SK-N-SH treated with all-trans-retinoic acid at 6 μM for 48 hours (cell line): ENCODE measurements around the gene TMEM270.

Experiments used
- ATAC-seq: fragments of 200-7000 bp; cut with Tn5 transposase; 3 replicates; pipeline ENCODE4 v1.9.1; 2020; ENCODE audit warnings: mild to moderate bottlenecking, moderate library complexity
- BACH2 ChIP-seq: fragments of 250-450 bp; sonication (Bioruptor Pico); IDR thresholded peaks from 2 replicates; pipeline ENCODE4 v1.9.0; 2021; ENCODE audit warnings: mild to moderate bottlenecking, borderline replicate concordance
- CSDC2 ChIP-seq: fragments of 250-450 bp; sonication (Bioruptor Pico); IDR thresholded peaks from 2 replicates; pipeline ENCODE4 v1.5.0; 2020; ENCODE audit warnings: mild to moderate bottlenecking, moderate library complexity
- ISL1 ChIP-seq: fragments of 250-450 bp; sonication (Bioruptor Pico); IDR thresholded peaks from 2 replicates; pipeline ENCODE4 v2.1.2; 2022; ENCODE audit warnings: mild to moderate bottlenecking, moderate library complexity
- OSR1 ChIP-seq: fragments of 250-450 bp; sonication (Bioruptor Pico); IDR thresholded peaks from 2 replicates; pipeline ENCODE4 v1.8.0; 2022; ENCODE audit warnings: moderate library complexity, mild to moderate bottlenecking, inconsistent platforms
- PPARA ChIP-seq: fragments of 250-450 bp; sonication (Bioruptor Pico); IDR thresholded peaks from 2 replicates; pipeline ENCODE4 v1.5.0; 2020; ENCODE audit warnings: mild to moderate bottlenecking, borderline replicate concordance
- RARB ChIP-seq: fragments of 250-450 bp; sonication (Bioruptor Pico); IDR thresholded peaks from 2 replicates; pipeline ENCODE4 v1.8.0; 2021; ENCODE audit warnings: mild to moderate bottlenecking, moderate library complexity
- SNAI2 ChIP-seq: fragments of 250-450 bp; sonication (Bioruptor Pico); IDR thresholded peaks from 2 replicates; pipeline ENCODE4 v1.5.0; 2020; ENCODE audit warnings: mild to moderate bottlenecking, moderate library complexity
- TOX ChIP-seq: fragments of 250-450 bp; sonication (Bioruptor Pico); IDR thresholded peaks from 2 replicates; pipeline ENCODE4 v1.8.0; 2021; ENCODE audit warnings: mild to moderate bottlenecking, moderate library complexity, borderline replicate concordance
- ZC3H10 ChIP-seq: fragments of 250-450 bp; sonication (Bioruptor Pico); IDR thresholded peaks from 2 replicates; pipeline ENCODE4 v1.5.1; 2021; ENCODE audit warnings: mild to moderate bottlenecking, moderate library complexity
- ZFP3 ChIP-seq: fragments of 250-450 bp; sonication (Bioruptor Pico); IDR thresholded peaks from 2 replicates; pipeline ENCODE4 v1.5.0; 2020; ENCODE audit warnings: mild to moderate bottlenecking, moderate library complexity
- ZNF70 ChIP-seq: fragments of 450-650 bp; formaldehyde crosslinking; IDR thresholded peaks from 2 replicates; pipeline ENCODE4 v1.5.0; 2020; ENCODE audit warnings: mild to moderate bottlenecking, moderate library complexity
- ZNF8 ChIP-seq: fragments of 450-650 bp; formaldehyde crosslinking; IDR thresholded peaks from 2 replicates; pipeline ENCODE4 v1.5.0; 2020; ENCODE audit warnings: mild to moderate bottlenecking, moderate library complexity
- TF ChIP-seq, protein P1 (sequence below): fragments of 250-450 bp; sonication (Bioruptor Pico); IDR thresholded peaks from 2 replicates; pipeline ENCODE4 v1.5.1; 2020; ENCODE audit warnings: low read depth, mild to moderate bottlenecking, moderate library complexity
- TF ChIP-seq, protein P2 (sequence below): fragments of 250-450 bp; sonication (Bioruptor Pico); IDR thresholded peaks from 2 replicates; pipeline ENCODE4 v1.8.0; 2020; ENCODE audit warnings: mild to moderate bottlenecking, moderate library complexity, borderline replicate concordance
- TF ChIP-seq, protein P3 (sequence below): fragments of 250-450 bp; sonication (Bioruptor Pico); IDR thresholded peaks from 2 replicates; pipeline ENCODE4 v1.8.0; 2021; ENCODE audit warnings: low read depth, mild to moderate bottlenecking, moderate library complexity, borderline replicate concordance
- TF ChIP-seq, protein P4 (sequence below): fragments of 250-450 bp; sonication (Bioruptor Pico); IDR thresholded peaks from 2 replicates; pipeline ENCODE4 v1.5.0; 2020; ENCODE audit warnings: mild to moderate bottlenecking, moderate library complexity
- TF ChIP-seq, protein P5 (sequence below): fragments of 250-450 bp; sonication (Bioruptor Pico); IDR thresholded peaks from 2 replicates; pipeline ENCODE4 v1.5.1; 2021; ENCODE audit warnings: mild to moderate bottlenecking, moderate library complexity

TMEM270 gene

DNA sequence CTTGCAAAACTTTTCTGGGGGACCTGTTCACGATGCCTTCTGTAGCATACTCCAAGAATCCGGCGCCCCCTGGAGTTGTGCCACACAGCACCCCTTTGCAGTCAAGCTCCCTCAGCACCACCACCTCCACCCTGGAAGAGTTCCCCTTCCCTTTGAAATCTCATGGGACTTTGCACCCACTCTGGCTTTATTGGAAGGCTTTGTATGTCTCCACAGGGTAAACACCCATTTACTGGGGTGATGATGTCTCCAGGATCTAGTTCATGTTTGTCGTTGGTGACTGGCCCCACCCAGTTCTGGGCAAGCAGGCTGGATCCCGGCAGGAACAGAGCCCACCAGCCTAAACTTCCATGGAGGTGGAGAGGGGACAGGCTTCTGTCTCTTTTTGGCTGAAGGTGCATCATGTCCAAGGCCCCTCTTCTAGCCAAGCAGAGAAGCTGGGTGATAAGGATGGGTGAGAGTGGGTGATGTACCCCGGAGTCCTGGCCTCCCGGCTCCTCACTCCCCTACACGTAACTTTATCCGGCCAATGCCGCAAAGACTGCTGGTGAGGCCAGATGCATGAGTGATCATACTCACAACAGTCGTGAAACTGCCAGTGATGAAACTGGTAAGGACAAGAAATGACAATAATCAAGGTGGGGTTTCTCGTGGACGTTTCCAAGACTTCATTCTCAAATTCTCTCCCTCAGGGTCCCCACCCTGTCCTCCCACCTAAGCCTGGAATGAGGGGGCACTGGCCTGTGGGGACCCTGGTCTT lies 30.9 kb upstream of the TMEM270 start:
- no peak for TF ChIP-seq PPARA (CRISPR knock-in tag)
- TF ChIP-seq, protein P1, sequence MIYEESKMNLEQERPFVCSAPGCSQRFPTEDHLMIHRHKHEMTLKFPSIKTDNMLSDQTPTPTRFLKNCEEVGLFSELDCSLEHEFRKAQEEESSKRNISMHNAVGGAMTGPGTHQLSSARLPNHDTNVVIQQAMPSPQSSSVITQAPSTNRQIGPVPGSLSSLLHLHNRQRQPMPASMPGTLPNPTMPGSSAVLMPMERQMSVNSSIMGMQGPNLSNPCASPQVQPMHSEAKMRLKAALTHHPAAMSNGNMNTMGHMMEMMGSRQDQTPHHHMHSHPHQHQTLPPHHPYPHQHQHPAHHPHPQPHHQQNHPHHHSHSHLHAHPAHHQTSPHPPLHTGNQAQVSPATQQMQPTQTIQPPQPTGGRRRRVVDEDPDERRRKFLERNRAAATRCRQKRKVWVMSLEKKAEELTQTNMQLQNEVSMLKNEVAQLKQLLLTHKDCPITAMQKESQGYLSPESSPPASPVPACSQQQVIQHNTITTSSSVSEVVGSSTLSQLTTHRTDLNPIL (CRISPR knock-in tag): no peak
- TF ChIP-seq, protein P2, sequence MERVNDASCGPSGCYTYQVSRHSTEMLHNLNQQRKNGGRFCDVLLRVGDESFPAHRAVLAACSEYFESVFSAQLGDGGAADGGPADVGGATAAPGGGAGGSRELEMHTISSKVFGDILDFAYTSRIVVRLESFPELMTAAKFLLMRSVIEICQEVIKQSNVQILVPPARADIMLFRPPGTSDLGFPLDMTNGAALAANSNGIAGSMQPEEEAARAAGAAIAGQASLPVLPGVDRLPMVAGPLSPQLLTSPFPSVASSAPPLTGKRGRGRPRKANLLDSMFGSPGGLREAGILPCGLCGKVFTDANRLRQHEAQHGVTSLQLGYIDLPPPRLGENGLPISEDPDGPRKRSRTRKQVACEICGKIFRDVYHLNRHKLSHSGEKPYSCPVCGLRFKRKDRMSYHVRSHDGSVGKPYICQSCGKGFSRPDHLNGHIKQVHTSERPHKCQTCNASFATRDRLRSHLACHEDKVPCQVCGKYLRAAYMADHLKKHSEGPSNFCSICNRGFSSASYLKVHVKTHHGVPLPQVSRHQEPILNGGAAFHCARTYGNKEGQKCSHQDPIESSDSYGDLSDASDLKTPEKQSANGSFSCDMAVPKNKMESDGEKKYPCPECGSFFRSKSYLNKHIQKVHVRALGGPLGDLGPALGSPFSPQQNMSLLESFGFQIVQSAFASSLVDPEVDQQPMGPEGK (CRISPR knock-in tag): no peak
- TF ChIP-seq, protein P3, sequence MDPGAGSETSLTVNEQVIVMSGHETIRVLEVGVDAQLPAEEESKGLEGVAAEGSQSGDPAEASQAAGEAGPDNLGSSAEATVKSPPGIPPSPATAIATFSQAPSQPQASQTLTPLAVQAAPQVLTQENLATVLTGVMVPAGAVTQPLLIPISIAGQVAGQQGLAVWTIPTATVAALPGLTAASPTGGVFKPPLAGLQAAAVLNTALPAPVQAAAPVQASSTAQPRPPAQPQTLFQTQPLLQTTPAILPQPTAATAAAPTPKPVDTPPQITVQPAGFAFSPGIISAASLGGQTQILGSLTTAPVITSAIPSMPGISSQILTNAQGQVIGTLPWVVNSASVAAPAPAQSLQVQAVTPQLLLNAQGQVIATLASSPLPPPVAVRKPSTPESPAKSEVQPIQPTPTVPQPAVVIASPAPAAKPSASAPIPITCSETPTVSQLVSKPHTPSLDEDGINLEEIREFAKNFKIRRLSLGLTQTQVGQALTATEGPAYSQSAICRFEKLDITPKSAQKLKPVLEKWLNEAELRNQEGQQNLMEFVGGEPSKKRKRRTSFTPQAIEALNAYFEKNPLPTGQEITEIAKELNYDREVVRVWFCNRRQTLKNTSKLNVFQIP (CRISPR knock-in tag): no peak
- no peak for TF ChIP-seq ZNF70
- TF ChIP-seq OSR1 (CRISPR knock-in tag): no peak
- no peak for TF ChIP-seq TOX (CRISPR knock-in tag)
- no peak for TF ChIP-seq ISL1

DNA sequence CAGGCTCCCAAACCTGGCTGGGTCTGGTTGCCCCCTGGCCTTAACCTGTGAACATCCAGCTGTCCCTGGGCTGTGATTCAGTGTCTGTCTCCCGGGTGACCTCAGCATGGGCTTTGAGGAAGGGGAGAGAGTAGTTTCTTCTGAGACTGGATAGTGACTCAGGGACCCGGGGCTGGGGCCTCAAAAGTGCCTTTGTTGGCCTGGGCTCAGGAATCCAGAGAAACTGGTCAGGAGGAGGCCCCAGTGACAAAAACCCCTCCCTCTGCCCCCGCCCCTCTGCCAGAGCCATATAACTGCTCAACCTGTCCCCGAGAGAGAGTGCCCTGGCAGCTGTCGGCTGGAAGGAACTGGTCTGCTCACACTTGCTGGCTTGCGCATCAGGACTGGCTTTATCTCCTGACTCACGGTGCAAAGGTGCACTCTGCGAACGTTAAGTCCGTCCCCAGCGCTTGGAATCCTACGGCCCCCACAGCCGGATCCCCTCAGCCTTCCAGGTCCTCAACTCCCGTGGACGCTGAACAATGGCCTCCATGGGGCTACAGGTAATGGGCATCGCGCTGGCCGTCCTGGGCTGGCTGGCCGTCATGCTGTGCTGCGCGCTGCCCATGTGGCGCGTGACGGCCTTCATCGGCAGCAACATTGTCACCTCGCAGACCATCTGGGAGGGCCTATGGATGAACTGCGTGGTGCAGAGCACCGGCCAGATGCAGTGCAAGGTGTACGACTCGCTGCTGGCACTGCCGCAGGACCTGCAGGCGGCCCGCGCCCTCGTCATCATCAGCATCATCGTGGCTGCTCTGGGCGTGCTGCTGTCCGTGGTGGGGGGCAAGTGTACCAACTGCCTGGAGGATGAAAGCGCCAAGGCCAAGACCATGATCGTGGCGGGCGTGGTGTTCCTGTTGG lies 30.0 kb upstream of the TMEM270 start, which contains the start of gene CLDN4:
TSS of gene CLDN4 (plus strand) at position 316 of the 903 bp plus-strand sequence. CDS start at position 522, 206 bp downstream.
- no peak for ATAC-seq
- TF ChIP-seq, protein P1 (CRISPR knock-in tag): no peak
- TF ChIP-seq BACH2 (CRISPR knock-in tag) (no peak), ZC3H10 (CRISPR knock-in tag) (no peak), RARB (CRISPR knock-in tag) (no peak), PPARA (CRISPR knock-in tag) (no peak), ZFP3 (CRISPR knock-in tag) (no peak), ZNF70 (no peak), CSDC2 (no peak), ISL1 (no peak)
- TF ChIP-seq, protein P3 (CRISPR knock-in tag): no peak

More for the DNA sequence above, 30.9 kb upstream of the TMEM270 start:
- no peak for ATAC-seq

DNA sequence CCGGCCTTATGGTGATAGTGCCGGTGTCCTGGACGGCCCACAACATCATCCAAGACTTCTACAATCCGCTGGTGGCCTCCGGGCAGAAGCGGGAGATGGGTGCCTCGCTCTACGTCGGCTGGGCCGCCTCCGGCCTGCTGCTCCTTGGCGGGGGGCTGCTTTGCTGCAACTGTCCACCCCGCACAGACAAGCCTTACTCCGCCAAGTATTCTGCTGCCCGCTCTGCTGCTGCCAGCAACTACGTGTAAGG lies 29.4 kb upstream of the TMEM270 start:
- TF ChIP-seq SNAI2 (CRISPR knock-in tag) (no peak), ZNF8 (CRISPR knock-in tag) (no peak)

DNA sequence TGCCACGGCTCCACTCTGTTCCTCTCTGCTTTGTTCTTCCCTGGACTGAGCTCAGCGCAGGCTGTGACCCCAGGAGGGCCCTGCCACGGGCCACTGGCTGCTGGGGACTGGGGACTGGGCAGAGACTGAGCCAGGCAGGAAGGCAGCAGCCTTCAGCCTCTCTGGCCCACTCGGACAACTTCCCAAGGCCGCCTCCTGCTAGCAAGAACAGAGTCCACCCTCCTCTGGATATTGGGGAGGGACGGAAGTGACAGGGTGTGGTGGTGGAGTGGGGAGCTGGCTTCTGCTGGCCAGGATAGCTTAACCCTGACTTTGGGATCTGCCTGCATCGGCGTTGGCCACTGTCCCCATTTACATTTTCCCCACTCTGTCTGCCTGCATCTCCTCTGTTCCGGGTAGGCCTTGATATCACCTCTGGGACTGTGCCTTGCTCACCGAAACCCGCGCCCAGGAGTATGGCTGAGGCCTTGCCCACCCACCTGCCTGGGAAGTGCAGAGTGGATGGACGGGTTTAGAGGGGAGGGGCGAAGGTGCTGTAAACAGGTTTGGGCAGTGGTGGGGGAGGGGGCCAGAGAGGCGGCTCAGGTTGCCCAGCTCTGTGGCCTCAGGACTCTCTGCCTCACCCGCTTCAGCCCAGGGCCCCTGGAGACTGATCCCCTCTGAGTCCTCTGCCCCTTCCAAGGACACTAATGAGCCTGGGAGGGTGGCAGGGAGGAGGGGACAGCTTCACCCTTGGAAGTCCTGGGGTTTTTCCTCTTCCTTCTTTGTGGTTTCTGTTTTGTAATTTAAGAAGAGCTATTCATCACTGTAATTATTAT lies 28.9 kb upstream of the TMEM270 start:
- no peak for ATAC-seq
- TF ChIP-seq, protein P1 (CRISPR knock-in tag): no peak
- TF ChIP-seq ZFP3 (CRISPR knock-in tag) (no peak), ZNF8 (CRISPR knock-in tag) (no peak), SNAI2 (CRISPR knock-in tag) (no peak), OSR1 (CRISPR knock-in tag) (no peak), RARB (CRISPR knock-in tag) (no peak), BACH2 (CRISPR knock-in tag) (no peak), ISL1 (no peak)
- TF ChIP-seq, protein P4, sequence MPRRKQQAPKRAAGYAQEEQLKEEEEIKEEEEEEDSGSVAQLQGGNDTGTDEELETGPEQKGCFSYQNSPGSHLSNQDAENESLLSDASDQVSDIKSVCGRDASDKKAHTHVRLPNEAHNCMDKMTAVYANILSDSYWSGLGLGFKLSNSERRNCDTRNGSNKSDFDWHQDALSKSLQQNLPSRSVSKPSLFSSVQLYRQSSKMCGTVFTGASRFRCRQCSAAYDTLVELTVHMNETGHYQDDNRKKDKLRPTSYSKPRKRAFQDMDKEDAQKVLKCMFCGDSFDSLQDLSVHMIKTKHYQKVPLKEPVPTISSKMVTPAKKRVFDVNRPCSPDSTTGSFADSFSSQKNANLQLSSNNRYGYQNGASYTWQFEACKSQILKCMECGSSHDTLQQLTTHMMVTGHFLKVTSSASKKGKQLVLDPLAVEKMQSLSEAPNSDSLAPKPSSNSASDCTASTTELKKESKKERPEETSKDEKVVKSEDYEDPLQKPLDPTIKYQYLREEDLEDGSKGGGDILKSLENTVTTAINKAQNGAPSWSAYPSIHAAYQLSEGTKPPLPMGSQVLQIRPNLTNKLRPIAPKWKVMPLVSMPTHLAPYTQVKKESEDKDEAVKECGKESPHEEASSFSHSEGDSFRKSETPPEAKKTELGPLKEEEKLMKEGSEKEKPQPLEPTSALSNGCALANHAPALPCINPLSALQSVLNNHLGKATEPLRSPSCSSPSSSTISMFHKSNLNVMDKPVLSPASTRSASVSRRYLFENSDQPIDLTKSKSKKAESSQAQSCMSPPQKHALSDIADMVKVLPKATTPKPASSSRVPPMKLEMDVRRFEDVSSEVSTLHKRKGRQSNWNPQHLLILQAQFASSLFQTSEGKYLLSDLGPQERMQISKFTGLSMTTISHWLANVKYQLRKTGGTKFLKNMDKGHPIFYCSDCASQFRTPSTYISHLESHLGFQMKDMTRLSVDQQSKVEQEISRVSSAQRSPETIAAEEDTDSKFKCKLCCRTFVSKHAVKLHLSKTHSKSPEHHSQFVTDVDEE (CRISPR knock-in tag): no peak
- TF ChIP-seq, protein P5, sequence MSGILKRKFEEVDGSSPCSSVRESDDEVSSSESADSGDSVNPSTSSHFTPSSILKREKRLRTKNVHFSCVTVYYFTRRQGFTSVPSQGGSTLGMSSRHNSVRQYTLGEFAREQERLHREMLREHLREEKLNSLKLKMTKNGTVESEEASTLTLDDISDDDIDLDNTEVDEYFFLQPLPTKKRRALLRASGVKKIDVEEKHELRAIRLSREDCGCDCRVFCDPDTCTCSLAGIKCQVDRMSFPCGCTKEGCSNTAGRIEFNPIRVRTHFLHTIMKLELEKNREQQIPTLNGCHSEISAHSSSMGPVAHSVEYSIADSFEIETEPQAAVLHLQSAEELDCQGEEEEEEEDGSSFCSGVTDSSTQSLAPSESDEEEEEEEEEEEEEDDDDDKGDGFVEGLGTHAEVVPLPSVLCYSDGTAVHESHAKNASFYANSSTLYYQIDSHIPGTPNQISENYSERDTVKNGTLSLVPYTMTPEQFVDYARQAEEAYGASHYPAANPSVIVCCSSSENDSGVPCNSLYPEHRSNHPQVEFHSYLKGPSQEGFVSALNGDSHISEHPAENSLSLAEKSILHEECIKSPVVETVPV (CRISPR knock-in tag): no peak

More for the DNA sequence above, 29.4 kb upstream of the TMEM270 start:
- ATAC-seq: no peak
